Activated naive CD4-positive, alpha-beta T cell treated with anti-CD3 and anti-CD28 coated beads, Interleukin-2, amount 10 ng/mL, durations not matched to agents 5 hours and 36 hours (primary cell): ENCODE data around the gene ACBD7. TPM values are rescaled to one million over a fixed set of nuclear protein-coding genes. Genes with fewer than 3 reads are reported as not detected.

Experiments
- total RNA-seq, 2 experiments: library from RNA; stranded (reverse); gene quantifications; one replicate each; pipeline ENCODE4 v1.2.3, GENCODE V29; 2021

ACBD7 gene
- 1 to 10 TPM; 4.4 to 4.5 TPM for total RNA-seq

GRCh38 chr10:15088428-15089261 is at the start of gene ACBD7:
Gene ACBD7, minus strand, starts transcription at chr10:15088776. Its CDS starts 48 bp downstream, at chr10:15088728.

GRCh38 chr10:15097011-15097812 is 8.6 kb upstream of the ACBD7 start, which contains the start of gene RPP38:
Gene RPP38, plus strand, starts transcription at chr10:15097355. Its CDS starts 5,960 bp downstream, at chr10:15103315.

GRCh38 chr10:15043674-15044073 is 44.9 kb downstream of the ACBD7 start, which contains the start of gene OLAH:
Gene OLAH, plus strand, starts transcription at chr10:15043943. Its CDS starts 3,346 bp downstream, at chr10:15047289.

Other genes with a start within 250 kb of the ACBD7 start
- 10 to 100 TPM; 18.0 to 22.9 TPM for gene SUV39H2, start 209.9 kb downstream of the ACBD7 start, total RNA-seq
- gene DCLRE1C, start 134.7 kb downstream of the ACBD7 start, total RNA-seq = 10 to 100 TPM; 40.3 to 45.7 TPM
- under 1 TPM in 1 of 2 experiments, not detected in 1; 0.58 TPM for gene MEIG1, start 129.4 kb downstream of the ACBD7 start, total RNA-seq
- 1 to 10 TPM; 9.0 to 9.9 TPM for gene OLAH, start 44.8 kb downstream of the ACBD7 start, total RNA-seq
- gene RPP38, start 8.6 kb upstream of the ACBD7 start, total RNA-seq = 10 to 100 TPM; 15.2 to 16.2 TPM
- gene NMT2, start 79.9 kb upstream of the ACBD7 start, total RNA-seq = 10 to 100 TPM; 43.8 to 45.4 TPM